ENCODE measurements around the gene NOP56. TPM values are rescaled to one million over a fixed set of nuclear protein-coding genes. Genes with fewer than 3 reads are reported as not detected.

Gene NOP56
- total RNA-seq, 1 experiment from 2014 or later, result 582 TPM

DNA sequence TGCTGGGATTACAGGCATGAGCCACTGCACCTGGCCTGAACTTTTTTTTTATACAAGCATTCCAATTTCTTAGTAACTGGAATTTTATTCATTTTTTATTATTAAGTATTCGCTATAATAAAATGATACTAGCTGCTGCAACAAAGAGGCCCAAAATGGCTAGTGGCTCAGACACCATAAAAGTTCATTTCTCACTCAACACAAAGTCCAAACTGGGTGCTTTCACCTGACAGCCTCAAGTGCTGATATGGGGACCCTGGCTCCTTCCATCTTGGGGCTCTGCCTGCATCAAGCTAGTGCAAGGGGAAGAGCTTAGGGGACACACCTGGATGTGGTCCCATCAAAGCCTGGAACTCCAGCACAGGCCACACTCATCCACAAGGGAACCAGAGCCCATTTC lies 12.2 kb upstream of the NOP56 start:
- ATAC-seq (no peak), DNase-seq (ENCODE audit: low read depth, low spot score) (no peak)
- TF ChIP-seq EZH2phosphoT487 (IDR thresholded peaks at IDR 0.05; ENCODE audit: borderline replicate concordance) (no peak), SP1 (IDR thresholded peaks at IDR 0.05; ENCODE audit: low read depth) (no peak), POLR2AphosphoS5 (IDR thresholded peaks at IDR 0.05; ENCODE audit: low read depth, low read length) (no peak), CBX3 (IDR thresholded peaks at IDR 0.05; ENCODE audit: low read depth) (no peak), EZH2 (IDR thresholded peaks at IDR 0.05) (no peak), ZFX (IDR thresholded peaks at IDR 0.05) (no peak), YY1 (IDR thresholded peaks at IDR 0.05; ENCODE audit: extremely low read depth, insufficient replicate concordance, low read depth, low read length) (no peak), RAD21 (IDR thresholded peaks at IDR 0.05; ENCODE audit: low read depth) (no peak), JUND (IDR thresholded peaks at IDR 0.05) (no peak), SRF (IDR thresholded peaks at IDR 0.05; ENCODE audit: low read depth) (no peak), CEBPB (IDR thresholded peaks at IDR 0.05; ENCODE audit: low read depth) (no peak), ELF1 (IDR thresholded peaks at IDR 0.05; ENCODE audit: borderline replicate concordance, low read depth) (no peak)
- TF ChIP-seq, protein P1, sequence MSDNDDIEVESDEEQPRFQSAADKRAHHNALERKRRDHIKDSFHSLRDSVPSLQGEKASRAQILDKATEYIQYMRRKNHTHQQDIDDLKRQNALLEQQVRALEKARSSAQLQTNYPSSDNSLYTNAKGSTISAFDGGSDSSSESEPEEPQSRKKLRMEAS (IDR thresholded peaks at IDR 0.05), result no peak
- TF ChIP-seq, protein P2, sequence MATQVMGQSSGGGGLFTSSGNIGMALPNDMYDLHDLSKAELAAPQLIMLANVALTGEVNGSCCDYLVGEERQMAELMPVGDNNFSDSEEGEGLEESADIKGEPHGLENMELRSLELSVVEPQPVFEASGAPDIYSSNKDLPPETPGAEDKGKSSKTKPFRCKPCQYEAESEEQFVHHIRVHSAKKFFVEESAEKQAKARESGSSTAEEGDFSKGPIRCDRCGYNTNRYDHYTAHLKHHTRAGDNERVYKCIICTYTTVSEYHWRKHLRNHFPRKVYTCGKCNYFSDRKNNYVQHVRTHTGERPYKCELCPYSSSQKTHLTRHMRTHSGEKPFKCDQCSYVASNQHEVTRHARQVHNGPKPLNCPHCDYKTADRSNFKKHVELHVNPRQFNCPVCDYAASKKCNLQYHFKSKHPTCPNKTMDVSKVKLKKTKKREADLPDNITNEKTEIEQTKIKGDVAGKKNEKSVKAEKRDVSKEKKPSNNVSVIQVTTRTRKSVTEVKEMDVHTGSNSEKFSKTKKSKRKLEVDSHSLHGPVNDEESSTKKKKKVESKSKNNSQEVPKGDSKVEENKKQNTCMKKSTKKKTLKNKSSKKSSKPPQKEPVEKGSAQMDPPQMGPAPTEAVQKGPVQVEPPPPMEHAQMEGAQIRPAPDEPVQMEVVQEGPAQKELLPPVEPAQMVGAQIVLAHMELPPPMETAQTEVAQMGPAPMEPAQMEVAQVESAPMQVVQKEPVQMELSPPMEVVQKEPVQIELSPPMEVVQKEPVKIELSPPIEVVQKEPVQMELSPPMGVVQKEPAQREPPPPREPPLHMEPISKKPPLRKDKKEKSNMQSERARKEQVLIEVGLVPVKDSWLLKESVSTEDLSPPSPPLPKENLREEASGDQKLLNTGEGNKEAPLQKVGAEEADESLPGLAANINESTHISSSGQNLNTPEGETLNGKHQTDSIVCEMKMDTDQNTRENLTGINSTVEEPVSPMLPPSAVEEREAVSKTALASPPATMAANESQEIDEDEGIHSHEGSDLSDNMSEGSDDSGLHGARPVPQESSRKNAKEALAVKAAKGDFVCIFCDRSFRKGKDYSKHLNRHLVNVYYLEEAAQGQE (IDR thresholded peaks at IDR 0.05; ENCODE audit: low read depth), result no peak
- no peak overlapping the region for H3K4me3 ChIP-seq (replicated peaks in 1 of 2; ENCODE audit: low read depth in 1 of 2, low read length in 2 of 2)
- H4K20me1 ChIP-seq (ENCODE audit: insufficient read depth), result no peaks in the 10 kb centered on the region
- H3K36me3 ChIP-seq (ENCODE audit: control insufficient read depth in 1 of 2, insufficient read depth in 2 of 2, low read length in 2 of 2), result no peaks in the 10 kb centered on the region
- no peak overlapping the region for H3K4me2 ChIP-seq (ENCODE audit: low read length)
- H3K27ac ChIP-seq (ENCODE audit: low read depth, low read length), result no peak overlapping the region
- intact Hi-C loops (cut with micrococcal nuclease), result no loop called here
- no peaks in the 10 kb centered on the region for H3K4me1 ChIP-seq (ENCODE audit: control insufficient read depth in 1 of 2, insufficient read depth in 2 of 2, low read length in 2 of 2)
- H3K9ac ChIP-seq (ENCODE audit: low read length), result no peak overlapping the region
- POLR2A ChIA-PET, result no interaction called here
- no TSS peak for BruUV-seq (replicated peaks)
- no peaks in the 10 kb centered on the region for H3K9me3 ChIP-seq (ENCODE audit: control insufficient read depth in 1 of 2, insufficient read depth in 1 of 2, low read depth in 1 of 2, low read length in 2 of 2)
- CTCF ChIA-PET, result no interaction called here
- no peaks in the 10 kb centered on the region for H3K79me2 ChIP-seq (ENCODE audit: insufficient read depth, low read length)
- RAD21 ChIA-PET (ENCODE audit: low non-redundant PET in 1 of 2, low total read pairs in 2 of 2, uncharacterized antibody in 2 of 2, unreplicated experiment in 2 of 2), result no interaction called here
- no peaks in the 10 kb centered on the region for H3K27me3 ChIP-seq (ENCODE audit: insufficient read depth, low read length)
- no peak overlapping the region for H2AFZ ChIP-seq (ENCODE audit: low read depth, low read length, poor library complexity, severe bottlenecking)
- no peaks in the 10 kb centered on the region for H3K9me2 ChIP-seq (ENCODE audit: insufficient read depth)
